ENCODE data around the gene CHD5. TPM values are rescaled to one million over a fixed set of nuclear protein-coding genes. Genes with fewer than 3 reads are reported as not detected.

CHD5 gene
- polyA plus RNA-seq, 1 donor from 2014 or later, result 22.0 TPM

- no peaks in the 10 kb centered on the region for H3K9me3 ChIP-seq (ENCODE audit: low read length)
- H4K20me1 ChIP-seq (ENCODE audit: insufficient read depth), result no peaks in the 10 kb centered on the region
- no peak overlapping the region for H3K4me2 ChIP-seq (ENCODE audit: low read length)
- TF ChIP-seq TAF1 (IDR thresholded peaks at IDR 0.05; ENCODE audit: low read depth), result no peak
- TF ChIP-seq SMC3 (conservative IDR thresholded peaks at IDR 0.05; ENCODE audit: poor library complexity), result no peak
- no peak overlapping the region for H3K27ac ChIP-seq (ENCODE audit: low read length)
- no peaks in the 10 kb centered on the region for H3K79me2 ChIP-seq (replicated peaks; ENCODE audit: insufficient read depth, low read length)
- H3F3A ChIP-seq (ENCODE audit: insufficient read depth, low read length, poor library complexity, severe bottlenecking), result no peaks in the 10 kb centered on the region
- H3K9me2 ChIP-seq (ENCODE audit: insufficient read depth, low read length), result no peaks in the 10 kb centered on the region
- H3K4me3 ChIP-seq (ENCODE audit: low read length), result no peak overlapping the region
- H3K9ac ChIP-seq (ENCODE audit: low read length), result no peak overlapping the region
- no peaks in the 10 kb centered on the region for H3K36me3 ChIP-seq (ENCODE audit: insufficient read depth, low read length)
- H2AFZ ChIP-seq (ENCODE audit: low read depth, low read length), result no peak overlapping the region
- no peaks in the 10 kb centered on the region for H3K27me3 ChIP-seq (ENCODE audit: insufficient read depth, low read depth, low read length)
Measured at GRCh38 chr1:6054596-6054995, 125.5 kb downstream of the CHD5 start.

- H3K4me2 ChIP-seq (ENCODE audit: low read length), result no peak overlapping the region
- H3K27me3 ChIP-seq (ENCODE audit: insufficient read depth, low read depth, low read length), result no peaks in the 10 kb centered on the region
- H3K79me2 ChIP-seq (replicated peaks; ENCODE audit: insufficient read depth, low read length), result no peaks in the 10 kb centered on the region
- peak overlapping the region; percentile 32 for H3K9ac ChIP-seq (ENCODE audit: low read length)
- H3F3A ChIP-seq (ENCODE audit: insufficient read depth, low read length, poor library complexity, severe bottlenecking), result no peaks in the 10 kb centered on the region
- H3K9me3 ChIP-seq (ENCODE audit: low read length), result no peaks in the 10 kb centered on the region
- H3K4me3 ChIP-seq (ENCODE audit: low read length), result no peak overlapping the region
- no peaks in the 10 kb centered on the region for H3K36me3 ChIP-seq (ENCODE audit: insufficient read depth, low read length)
- peak overlapping the region; percentile 47 for H3K27ac ChIP-seq (ENCODE audit: low read length)
- no peaks in the 10 kb centered on the region for H4K20me1 ChIP-seq (ENCODE audit: insufficient read depth)
- no peaks in the 10 kb centered on the region for H3K9me2 ChIP-seq (ENCODE audit: insufficient read depth, low read length)
- peak; percentile 61 for TF ChIP-seq TAF1 (IDR thresholded peaks at IDR 0.05; ENCODE audit: low read depth)
- TF ChIP-seq SMC3 (conservative IDR thresholded peaks at IDR 0.05; ENCODE audit: poor library complexity), result peak; percentile 71
- peak; percentile 16 for TF ChIP-seq REST (IDR thresholded peaks at IDR 0.05; ENCODE audit: borderline replicate concordance)
- TF ChIP-seq POLR2AphosphoS5 (IDR thresholded peaks at IDR 0.05), result no peak
- TF ChIP-seq MXI1 (conservative IDR thresholded peaks at IDR 0.05; ENCODE audit: poor library complexity, severe bottlenecking), result no peak
- H2AFZ ChIP-seq (ENCODE audit: low read depth, low read length), result peak overlapping the region; percentile 49
Measured at GRCh38 chr1:6053206-6053546, 126.9 kb downstream of the CHD5 start.

- H3F3A ChIP-seq (ENCODE audit: insufficient read depth, low read length, poor library complexity, severe bottlenecking), result no peaks in the 10 kb centered on the region
- peak overlapping the region; percentile 32 for H3K9ac ChIP-seq (ENCODE audit: low read length)
- H3K27me3 ChIP-seq (ENCODE audit: insufficient read depth, low read depth, low read length), result no peaks in the 10 kb centered on the region
- no peaks in the 10 kb centered on the region for H3K79me2 ChIP-seq (replicated peaks; ENCODE audit: insufficient read depth, low read length)
- H3K9me3 ChIP-seq (ENCODE audit: low read length), result no peaks in the 10 kb centered on the region
- TF ChIP-seq SMC3 (conservative IDR thresholded peaks at IDR 0.05; ENCODE audit: poor library complexity) (peak; percentile 95), CTCF (IDR thresholded peaks at IDR 0.05; ENCODE audit: poor library complexity, severe bottlenecking) (peak; percentile 96), EZH2 (IDR thresholded peaks at IDR 0.05; ENCODE audit: borderline replicate concordance, insufficient read depth, low read length, poor library complexity, severe bottlenecking) (no peak), MXI1 (conservative IDR thresholded peaks at IDR 0.05; ENCODE audit: poor library complexity, severe bottlenecking) (no peak), EP300 (conservative IDR thresholded peaks at IDR 0.05; ENCODE audit: poor library complexity, severe bottlenecking) (no peak), REST (IDR thresholded peaks at IDR 0.05; ENCODE audit: borderline replicate concordance) (peak; percentile 89), RAD21 (conservative IDR thresholded peaks at IDR 0.05) (peak; percentile 95), TAF1 (IDR thresholded peaks at IDR 0.05; ENCODE audit: low read depth) (no peak), POLR2AphosphoS5 (IDR thresholded peaks at IDR 0.05) (no peak)
- H4K20me1 ChIP-seq (ENCODE audit: insufficient read depth), result no peaks in the 10 kb centered on the region
- H3K36me3 ChIP-seq (ENCODE audit: insufficient read depth, low read length), result no peaks in the 10 kb centered on the region
- peak overlapping the region; percentile 47 for H3K27ac ChIP-seq (ENCODE audit: low read length)
- H3K9me2 ChIP-seq (ENCODE audit: insufficient read depth, low read length), result no peaks in the 10 kb centered on the region
- no peak overlapping the region for H3K4me3 ChIP-seq (ENCODE audit: low read length)
- H2AFZ ChIP-seq (ENCODE audit: low read depth, low read length), result no peak overlapping the region
- H3K4me2 ChIP-seq (ENCODE audit: low read length), result no peak overlapping the region
Measured at GRCh38 chr1:6052543-6053205, 127.4 kb downstream of the CHD5 start.

All from neural cell (in vitro differentiated cells).